ENCODE results near the gene ACTR3.

DNA sequence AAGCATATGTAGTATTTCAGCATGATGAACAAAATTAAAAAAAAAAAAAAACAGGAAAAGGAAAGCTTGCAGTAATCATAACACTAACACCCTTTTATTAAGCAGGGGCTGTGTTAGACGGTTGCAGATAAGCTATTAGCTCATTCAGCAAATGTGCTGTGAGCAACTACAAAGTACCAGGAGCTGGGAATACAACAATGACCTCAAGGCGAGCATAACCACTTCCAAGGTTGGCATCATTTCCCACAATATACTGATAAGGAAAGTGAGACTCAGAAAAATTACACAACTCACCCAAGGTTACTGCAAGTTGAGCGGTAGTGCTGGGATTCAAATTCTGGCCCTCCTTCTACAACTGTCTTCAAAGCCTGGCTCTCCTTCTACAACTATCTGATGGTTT, 38.2 kb upstream of the ACTR3 start:
- TF ChIP-seq CTCF (IDR thresholded peaks at IDR 0.05; ENCODE audit: insufficient read depth, low read depth, low read length) (no peak), EZH2 (IDR thresholded peaks at IDR 0.05; ENCODE audit: insufficient read depth, low read length) (no peak)
